ENCODE measurements around the gene IGFL2. TPM values are rescaled to one million over a fixed set of nuclear protein-coding genes. Genes with fewer than 3 reads are reported as not detected.
"Not testable (repeated sequence)": the region's sequence is repeated elsewhere in the genome, so short reads cannot be mapped to it uniquely, and the experiment has no call there.

Gene IGFL2
- total RNA-seq, result not detected

- Mint-ChIP-seq H3K4me1 (ENCODE audit: low read depth) (peaks cover 10% of the 10 kb centered on the region), H3K36me3 (ENCODE audit: low read depth) (no peaks in the 10 kb centered on the region), H3K27ac (no peak within 1 kb of the TSS), H3K9me3 (no peaks in the 10 kb centered on the region), H3K4me3 (no peak within 1 kb of the TSS), H3K27me3 (ENCODE audit: low read depth) (peaks cover 35% of the 10 kb centered on the region)
- peak; percentile 43 for DNase-seq
- intact Hi-C loops (cut with micrococcal nuclease), result loop anchor here (2.0 to 5.0 kb wide), 2 partner anchors 33 to 39 kb away; no protein-coding TSS in a partner anchor
- CTCF ChIA-PET, result interaction anchor here (0.6 to 1.2 kb wide), 2 partner anchors 61 to 119 kb away, joined by 3 to 4 read pairs; no protein-coding TSS in a partner anchor
Observed at GRCh38 chr19:46147791-46148288, at the start of gene IGFL2. Gene IGFL2 (plus strand): TSS chr19:46148238. CDS start chr19:46148279, 41 bp downstream.

- Mint-ChIP-seq H3K9me3 (peaks cover 12% of the 10 kb centered on the region), H3K4me3 (no peak overlapping the region), H3K27ac (no peak overlapping the region), H3K36me3 (ENCODE audit: low read depth) (no peaks in the 10 kb centered on the region), H3K4me1 (ENCODE audit: low read depth) (no peaks in the 10 kb centered on the region), H3K27me3 (ENCODE audit: low read depth) (peaks cover 44% of the 10 kb centered on the region)
- no peak for DNase-seq
- CTCF ChIA-PET, result interaction anchor here (1.2 kb wide), 1 partner anchor 22 kb away, joined by 3 read pairs; no protein-coding TSS in a partner anchor
- intact Hi-C loops (cut with micrococcal nuclease), result no loop called here
Observed at GRCh38 chr19:46100344-46100743, 47.7 kb upstream of the IGFL2 start.

GRCh38 chr19:46101293-46101692 is 46.7 kb upstream of the IGFL2 start:
- no peaks in the 10 kb centered on the region for H3K36me3 Mint-ChIP-seq (ENCODE audit: low read depth)
- peaks cover 37% of the 10 kb centered on the region for H3K27me3 Mint-ChIP-seq (ENCODE audit: low read depth)
- CTCF ChIA-PET, result interaction anchor here (0.9 kb wide), 2 partner anchors 14 to 92 kb away, joined by 3 read pairs; no protein-coding TSS in a partner anchor
- DNase-seq, result no peak
- peaks cover 12% of the 10 kb centered on the region for H3K9me3 Mint-ChIP-seq
- no peak overlapping the region for H3K27ac Mint-ChIP-seq
- intact Hi-C loops (cut with micrococcal nuclease), result no loop called here
- H3K4me3 Mint-ChIP-seq, result no peak overlapping the region
- no peaks in the 10 kb centered on the region for H3K4me1 Mint-ChIP-seq (ENCODE audit: low read depth)

GRCh38 chr19:46102333-46102732 is 45.7 kb upstream of the IGFL2 start:
- H3K27ac Mint-ChIP-seq; H3K9me3 Mint-ChIP-seq; H3K4me3 Mint-ChIP-seq; intact Hi-C loops (cut with micrococcal nuclease); H3K4me1 Mint-ChIP-seq (ENCODE audit: low read depth); H3K36me3 Mint-ChIP-seq (ENCODE audit: low read depth); DNase-seq: not testable (repeated sequence)
- H3K27me3 Mint-ChIP-seq (ENCODE audit: low read depth), result peaks cover 27% of the 10 kb centered on the region
- CTCF ChIA-PET, result interaction anchor here (0.9 kb wide), 2 partner anchors 13 to 93 kb away, joined by 3 read pairs; no protein-coding TSS in a partner anchor

- CTCF ChIA-PET, result no interaction called here
- intact Hi-C loops (cut with micrococcal nuclease), result no loop called here
- DNase-seq, result no peak
- H3K4me1 Mint-ChIP-seq (ENCODE audit: low read depth), result no peaks in the 10 kb centered on the region
- no peak overlapping the region for H3K27ac Mint-ChIP-seq
- H3K27me3 Mint-ChIP-seq (ENCODE audit: low read depth), result peaks cover 8% of the 10 kb centered on the region
- H3K36me3 Mint-ChIP-seq (ENCODE audit: low read depth), result no peaks in the 10 kb centered on the region
- H3K4me3 Mint-ChIP-seq, result no peak overlapping the region
- no peaks in the 10 kb centered on the region for H3K9me3 Mint-ChIP-seq
Observed at GRCh38 chr19:46107371-46107770, 40.7 kb upstream of the IGFL2 start.

- peaks cover 30% of the 10 kb centered on the region for H3K27me3 Mint-ChIP-seq (ENCODE audit: low read depth)
- no peaks in the 10 kb centered on the region for H3K36me3 Mint-ChIP-seq (ENCODE audit: low read depth)
- CTCF ChIA-PET, result no interaction called here
- H3K4me1 Mint-ChIP-seq (ENCODE audit: low read depth), result peaks cover 6% of the 10 kb centered on the region
- no peak overlapping the region for H3K4me3 Mint-ChIP-seq
- H3K9me3 Mint-ChIP-seq, result no peaks in the 10 kb centered on the region
- DNase-seq, result no peak
- intact Hi-C loops (cut with micrococcal nuclease), result no loop called here
- no peak overlapping the region for H3K27ac Mint-ChIP-seq
Observed at GRCh38 chr19:46109876-46110275, 38.2 kb upstream of the IGFL2 start.

- DNase-seq, result no peak
- Mint-ChIP-seq H3K9me3 (no peaks in the 10 kb centered on the region), H3K4me1 (ENCODE audit: low read depth) (peaks cover 16% of the 10 kb centered on the region), H3K4me3 (no peak overlapping the region), H3K27ac (no peak overlapping the region), H3K27me3 (ENCODE audit: low read depth) (peaks cover 36% of the 10 kb centered on the region), H3K36me3 (ENCODE audit: low read depth) (no peaks in the 10 kb centered on the region)
- CTCF ChIA-PET, result interaction anchor here (1.1 kb wide), 1 partner anchor 83 kb away, joined by 3 read pairs; no protein-coding TSS in a partner anchor
- intact Hi-C loops (cut with micrococcal nuclease), result no loop called here
Observed at GRCh38 chr19:46111376-46111775, 36.7 kb upstream of the IGFL2 start.

GRCh38 chr19:46112527-46112926 is 35.5 kb upstream of the IGFL2 start:
- Mint-ChIP-seq H3K4me1 (ENCODE audit: low read depth) (peaks cover 16% of the 10 kb centered on the region), H3K36me3 (ENCODE audit: low read depth) (no peaks in the 10 kb centered on the region), H3K9me3 (no peaks in the 10 kb centered on the region), H3K27me3 (ENCODE audit: low read depth) (peaks cover 36% of the 10 kb centered on the region), H3K4me3 (no peak overlapping the region), H3K27ac (no peak overlapping the region)
- intact Hi-C loops (cut with micrococcal nuclease), result no loop called here
- DNase-seq, result no peak
- CTCF ChIA-PET, result no interaction called here

GRCh38 chr19:46113726-46114125 is 34.3 kb upstream of the IGFL2 start:
- H3K36me3 Mint-ChIP-seq (ENCODE audit: low read depth), result no peaks in the 10 kb centered on the region
- H3K4me3 Mint-ChIP-seq, result no peak overlapping the region
- H3K27me3 Mint-ChIP-seq (ENCODE audit: low read depth), result peaks cover 38% of the 10 kb centered on the region
- intact Hi-C loops (cut with micrococcal nuclease), result loop anchor here (2.0 kb wide), 1 partner anchor 35 kb away; the partner anchor contains the start of gene IGFL2
- peaks cover 16% of the 10 kb centered on the region for H3K4me1 Mint-ChIP-seq (ENCODE audit: low read depth)
- DNase-seq, result no peak
- CTCF ChIA-PET, result no interaction called here
- no peaks in the 10 kb centered on the region for H3K9me3 Mint-ChIP-seq
- H3K27ac Mint-ChIP-seq, result no peak overlapping the region

- Mint-ChIP-seq H3K4me3 (no peak overlapping the region), H3K36me3 (ENCODE audit: low read depth) (no peaks in the 10 kb centered on the region), H3K27ac (no peak overlapping the region), H3K9me3 (no peaks in the 10 kb centered on the region), H3K4me1 (ENCODE audit: low read depth) (peaks cover 16% of the 10 kb centered on the region), H3K27me3 (ENCODE audit: low read depth) (peaks cover 47% of the 10 kb centered on the region)
- peak; percentile 85 for DNase-seq
- CTCF ChIA-PET, result interaction anchor here (0.7 to 1.5 kb wide), 7 partner anchors 13 to 150 kb away, joined by 3 to 8 read pairs (median 4); no protein-coding TSS in a partner anchor
- intact Hi-C loops (cut with micrococcal nuclease), result loop anchor here (1.0 to 2.0 kb wide), 3 partner anchors 33 to 148 kb away; partner anchors contain the start of gene IGFL2
Observed at GRCh38 chr19:46115396-46116106, 32.5 kb upstream of the IGFL2 start.

- Mint-ChIP-seq H3K4me1 (ENCODE audit: low read depth) (peaks cover 16% of the 10 kb centered on the region), H3K4me3 (no peak overlapping the region), H3K9me3 (no peaks in the 10 kb centered on the region), H3K27me3 (ENCODE audit: low read depth) (peaks cover 45% of the 10 kb centered on the region), H3K36me3 (ENCODE audit: low read depth) (no peaks in the 10 kb centered on the region), H3K27ac (no peak overlapping the region)
- DNase-seq, result no peak
- CTCF ChIA-PET, result interaction anchor here (0.7 to 1.5 kb wide), 4 partner anchors 13 to 149 kb away, joined by 3 to 8 read pairs (median 4); no protein-coding TSS in a partner anchor
- intact Hi-C loops (cut with micrococcal nuclease), result no loop called here
Observed at GRCh38 chr19:46116121-46116520, 31.9 kb upstream of the IGFL2 start.

GRCh38 chr19:46118136-46118535 is 29.9 kb upstream of the IGFL2 start:
- peaks cover 16% of the 10 kb centered on the region for H3K4me1 Mint-ChIP-seq (ENCODE audit: low read depth)
- H3K9me3 Mint-ChIP-seq, result no peaks in the 10 kb centered on the region
- peaks cover 35% of the 10 kb centered on the region for H3K27me3 Mint-ChIP-seq (ENCODE audit: low read depth)
- DNase-seq, result no peak
- H3K36me3 Mint-ChIP-seq (ENCODE audit: low read depth), result no peaks in the 10 kb centered on the region
- no peak overlapping the region for H3K27ac Mint-ChIP-seq
- intact Hi-C loops (cut with micrococcal nuclease), result no loop called here
- H3K4me3 Mint-ChIP-seq, result no peak overlapping the region
- CTCF ChIA-PET, result no interaction called here
